GM12878 (cell line): ENCODE data around the gene CYP4A22. TPM values are rescaled to one million over a fixed set of nuclear protein-coding genes. Genes with fewer than 3 reads are reported as not detected.

ENCODE experiments used
- CHD4 ChIP-seq: fragments of 200-600 bp; sonication (generic); IDR thresholded peaks from 2 replicates; pipeline ENCODE4 v1.6.1; 2016; ENCODE audit warnings: mild to moderate bottlenecking
- CREM ChIP-seq: IDR thresholded peaks from 2 replicates; pipeline ENCODE4 v1.6.1; 2014; ENCODE audit warnings: antibody characterized with exemption, low read depth
- NFYB ChIP-seq: IDR thresholded peaks from 2 replicates; pipeline ENCODE4 v1.6.1; 2011; ENCODE audit warnings: low read depth, mild to moderate bottlenecking, low read length, improper control_type of control experiment, moderate library complexity; ENCODE audit not compliant: insufficient read depth
- RB1 ChIP-seq: fragments of 450-650 bp; formaldehyde crosslinking; IDR thresholded peaks from 2 replicates; pipeline ENCODE4 v1.6.1; 2017; ENCODE audit warnings: mild to moderate bottlenecking, borderline replicate concordance
- SMAD1 ChIP-seq: fragments of 450-650 bp; IDR thresholded peaks from 2 replicates; pipeline ENCODE4 v1.6.1; 2018; ENCODE audit warnings: mild to moderate bottlenecking, low read depth; ENCODE audit not compliant: partially characterized antibody
- ZNF207 ChIP-seq: fragments of 450-650 bp; IDR thresholded peaks from 2 replicates; pipeline ENCODE4 v1.6.1; 2014; ENCODE audit warnings: antibody characterized with exemption, mild to moderate bottlenecking, borderline replicate concordance
- polyA plus RNA-seq, 11 experiments: library from polyadenylated mRNA; depleted of rRNA in 4 of 11; unstranded in 6 of 11; stranded (reverse) in 5 of 11; fragments of >200 nt; fragmentation: Nextera tagmentation in 4 of 11; fragmentation: Illumina TruSeq in 1 of 11; extraction: Ambion mirVana in 4 of 11; extraction: Trizol in 1 of 11; gene quantifications; 1 replicate in 1 of 11; 2 replicates in 10 of 11; pipeline versions ENCODE4 v1.2.1 to v1.2.3, GENCODE V29; 2011 to 2016; ENCODE audit warnings: inconsistent platforms in 2 of 11, missing spikeins in 2 of 11, low read depth in 1 of 11
- total RNA-seq, 4 experiments: library from RNA; depleted of rRNA in 3 of 4; stranded (reverse); fragments of >200 nt in 3 of 4; fragmentation: Illumina TruSeq in 1 of 4; extraction: Trizol in 1 of 4; gene quantifications; 2 replicates each; pipeline versions ENCODE4 v1.2.1 to v1.2.3, GENCODE V29; 2013 to 2021
- TF ChIP-seq, protein P1 (sequence below): IDR thresholded peaks from 2 replicates; pipeline ENCODE4 v1.6.1; 2012; ENCODE audit warnings: improper control_type of control experiment, low read depth, low read length; ENCODE audit not compliant: insufficient replicate concordance
- TF ChIP-seq, protein P2 (sequence below): IDR thresholded peaks from 2 replicates; pipeline ENCODE4 v1.6.1; 2011; ENCODE audit warnings: low read depth, mild to moderate bottlenecking, low read length, moderate library complexity, borderline replicate concordance; ENCODE audit errors: extremely low read depth
- TF ChIP-seq, protein P3 (sequence below): IDR thresholded peaks from 2 replicates; pipeline ENCODE4 v1.6.1; 2012; ENCODE audit warnings: low read depth, low read length, improper control_type of control experiment

The CYP4A22 gene
- total and polyA plus RNA-seq, 10 of the 15 experiments (the other 5 are each of a cell fraction or from before 2014, with no cell fraction given), result not detected

DNA sequence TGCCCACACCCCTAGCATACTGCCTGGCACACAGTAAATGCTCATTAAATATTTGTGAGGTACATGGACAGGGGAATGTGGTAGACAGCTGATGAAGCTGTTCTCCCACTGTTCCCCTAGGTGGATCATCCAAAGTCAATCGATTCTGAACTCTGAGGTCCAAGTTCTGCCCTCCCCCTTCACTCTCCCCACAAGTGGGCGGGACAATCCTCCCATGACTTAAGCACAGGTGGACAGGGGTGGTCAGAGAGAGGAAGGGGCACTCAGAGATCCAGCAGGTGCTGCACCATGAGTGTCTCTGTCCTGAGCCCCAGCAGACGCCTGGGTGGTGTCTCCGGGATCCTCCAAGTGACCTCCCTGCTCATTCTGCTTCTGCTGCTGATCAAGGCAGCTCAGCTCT is at the start of gene CYP4A22 (continued):
- TF ChIP-seq, protein P1, sequence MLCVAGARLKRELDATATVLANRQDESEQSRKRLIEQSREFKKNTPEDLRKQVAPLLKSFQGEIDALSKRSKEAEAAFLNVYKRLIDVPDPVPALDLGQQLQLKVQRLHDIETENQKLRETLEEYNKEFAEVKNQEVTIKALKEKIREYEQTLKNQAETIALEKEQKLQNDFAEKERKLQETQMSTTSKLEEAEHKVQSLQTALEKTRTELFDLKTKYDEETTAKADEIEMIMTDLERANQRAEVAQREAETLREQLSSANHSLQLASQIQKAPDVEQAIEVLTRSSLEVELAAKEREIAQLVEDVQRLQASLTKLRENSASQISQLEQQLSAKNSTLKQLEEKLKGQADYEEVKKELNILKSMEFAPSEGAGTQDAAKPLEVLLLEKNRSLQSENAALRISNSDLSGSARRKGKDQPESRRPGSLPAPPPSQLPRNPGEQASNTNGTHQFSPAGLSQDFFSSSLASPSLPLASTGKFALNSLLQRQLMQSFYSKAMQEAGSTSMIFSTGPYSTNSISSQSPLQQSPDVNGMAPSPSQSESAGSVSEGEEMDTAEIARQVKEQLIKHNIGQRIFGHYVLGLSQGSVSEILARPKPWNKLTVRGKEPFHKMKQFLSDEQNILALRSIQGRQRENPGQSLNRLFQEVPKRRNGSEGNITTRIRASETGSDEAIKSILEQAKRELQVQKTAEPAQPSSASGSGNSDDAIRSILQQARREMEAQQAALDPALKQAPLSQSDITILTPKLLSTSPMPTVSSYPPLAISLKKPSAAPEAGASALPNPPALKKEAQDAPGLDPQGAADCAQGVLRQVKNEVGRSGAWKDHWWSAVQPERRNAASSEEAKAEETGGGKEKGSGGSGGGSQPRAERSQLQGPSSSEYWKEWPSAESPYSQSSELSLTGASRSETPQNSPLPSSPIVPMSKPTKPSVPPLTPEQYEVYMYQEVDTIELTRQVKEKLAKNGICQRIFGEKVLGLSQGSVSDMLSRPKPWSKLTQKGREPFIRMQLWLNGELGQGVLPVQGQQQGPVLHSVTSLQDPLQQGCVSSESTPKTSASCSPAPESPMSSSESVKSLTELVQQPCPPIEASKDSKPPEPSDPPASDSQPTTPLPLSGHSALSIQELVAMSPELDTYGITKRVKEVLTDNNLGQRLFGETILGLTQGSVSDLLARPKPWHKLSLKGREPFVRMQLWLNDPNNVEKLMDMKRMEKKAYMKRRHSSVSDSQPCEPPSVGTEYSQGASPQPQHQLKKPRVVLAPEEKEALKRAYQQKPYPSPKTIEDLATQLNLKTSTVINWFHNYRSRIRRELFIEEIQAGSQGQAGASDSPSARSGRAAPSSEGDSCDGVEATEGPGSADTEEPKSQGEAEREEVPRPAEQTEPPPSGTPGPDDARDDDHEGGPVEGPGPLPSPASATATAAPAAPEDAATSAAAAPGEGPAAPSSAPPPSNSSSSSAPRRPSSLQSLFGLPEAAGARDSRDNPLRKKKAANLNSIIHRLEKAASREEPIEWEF, result no peak
- no peak for TF ChIP-seq CREM
- no peak for TF ChIP-seq RB1
- TF ChIP-seq CHD4, result no peak
- TF ChIP-seq NFYB, result no peak
- no peak for TF ChIP-seq ZNF207
- TF ChIP-seq, protein P2, sequence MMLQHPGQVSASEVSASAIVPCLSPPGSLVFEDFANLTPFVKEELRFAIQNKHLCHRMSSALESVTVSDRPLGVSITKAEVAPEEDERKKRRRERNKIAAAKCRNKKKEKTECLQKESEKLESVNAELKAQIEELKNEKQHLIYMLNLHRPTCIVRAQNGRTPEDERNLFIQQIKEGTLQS, result no peak
- no peak for TF ChIP-seq SMAD1
- TF ChIP-seq, protein P3, sequence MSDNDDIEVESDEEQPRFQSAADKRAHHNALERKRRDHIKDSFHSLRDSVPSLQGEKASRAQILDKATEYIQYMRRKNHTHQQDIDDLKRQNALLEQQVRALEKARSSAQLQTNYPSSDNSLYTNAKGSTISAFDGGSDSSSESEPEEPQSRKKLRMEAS, result no peak
